Hindlimb muscle (tissue), 1 donor: ENCODE results near the gene PXN. TPM values are rescaled to one million over a fixed set of nuclear protein-coding genes. Genes with fewer than 3 reads are reported as not detected.
"Not testable (repeated sequence)": the region's sequence is repeated elsewhere in the genome, so short reads cannot be mapped to it uniquely, and the experiment has no call there.

Source experiments
- DNase-seq: peaks from one replicate; pipeline ENCODE4 v3.0.0-alpha.2; 2013
- polyA plus RNA-seq: library from polyadenylated mRNA; unstranded; fragments of 120-200 nt; gene quantifications from one replicate; pipeline ENCODE4 v1.2.1, GENCODE V29; 2013; ENCODE audit not compliant: insufficient read length

The PXN gene
- polyA plus RNA-seq, 1 donor: 233 TPM

GRCh38 chr12:120239776-120240494 lies 25.6 kb downstream of the PXN start:
- DNase-seq: no peak

GRCh38 chr12:120238839-120239445 lies 26.6 kb downstream of the PXN start:
- no peak for DNase-seq

- DNase-seq: no peak
These were observed 27.3 kb downstream of the PXN start for GRCh38 chr12:120238217-120238616.

- DNase-seq: peak; percentile 46
These were observed 28.0 kb downstream of the PXN start for GRCh38 chr12:120237360-120238171.

DNA sequence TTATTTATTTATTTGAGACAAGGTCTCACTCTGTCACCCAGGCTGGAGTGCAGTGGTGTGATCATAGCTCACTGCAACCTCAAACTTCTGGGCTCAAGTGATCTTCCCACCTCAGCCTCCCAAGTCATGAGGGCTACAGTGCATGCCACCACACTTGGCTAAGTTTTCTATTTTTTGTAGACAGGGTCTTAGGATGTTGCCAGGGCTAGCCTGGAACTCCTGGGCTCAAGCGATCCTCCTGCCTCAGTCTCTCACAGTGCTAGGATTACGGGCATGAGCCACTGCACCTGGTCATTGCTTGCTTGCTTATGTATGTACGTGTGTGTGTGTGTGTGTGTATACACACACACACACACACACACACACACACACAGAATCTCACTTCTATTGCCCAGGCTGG lies 28.7 kb downstream of the PXN start:
- DNase-seq: not testable (repeated sequence)

DNA sequence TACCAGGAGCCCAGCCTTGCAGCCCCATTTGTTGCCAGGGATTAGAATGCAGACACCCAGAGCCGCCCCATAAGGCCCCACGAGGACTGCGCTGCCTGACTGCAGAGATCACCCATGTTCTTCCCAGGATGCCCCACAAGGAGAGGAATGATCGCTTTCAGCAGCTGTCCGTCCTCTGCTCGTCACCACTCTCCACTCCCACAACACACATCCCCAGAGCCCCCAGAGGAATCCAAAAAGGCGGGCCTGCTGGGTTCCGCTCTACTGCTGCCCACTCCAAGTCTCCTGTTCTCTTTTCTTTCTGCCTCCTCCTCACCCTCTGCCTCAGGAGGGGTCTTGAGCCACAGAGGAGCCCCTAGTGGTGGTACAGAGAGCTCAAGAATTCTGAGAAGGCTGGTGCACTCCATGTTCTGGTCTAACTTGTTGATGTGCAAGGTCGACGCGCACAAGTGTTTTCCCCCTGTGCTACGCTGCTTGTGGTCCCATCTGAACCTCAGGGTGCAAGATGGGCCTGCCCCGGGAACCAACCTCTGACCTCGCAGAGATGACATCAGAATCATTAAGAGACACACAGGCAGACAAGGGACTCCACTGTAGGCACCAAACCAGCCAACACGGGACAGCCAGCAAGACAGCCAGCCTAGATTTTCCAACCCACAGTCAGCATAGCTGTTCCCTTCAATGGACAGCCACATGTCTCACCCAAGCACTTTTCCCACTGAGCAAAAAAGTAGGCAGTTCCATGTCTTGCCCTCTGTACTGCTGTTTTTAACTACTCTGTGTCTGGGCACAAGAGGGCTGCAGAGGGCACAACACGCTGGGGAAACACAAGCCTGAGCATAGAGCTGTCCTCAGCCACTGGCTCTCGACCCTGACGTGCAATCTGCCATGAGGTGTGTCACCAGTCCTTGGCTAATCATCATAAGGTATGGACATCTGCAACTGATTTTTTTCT lies 29.9 kb downstream of the PXN start:
- DNase-seq: no peak

- DNase-seq: peak; percentile 83
These were observed 30.7 kb downstream of the PXN start for GRCh38 chr12:120234643-120235368.

GRCh38 chr12:120231316-120232011 lies 34.1 kb downstream of the PXN start:
- no peak for DNase-seq

- no peak for DNase-seq
These were observed 34.6 kb downstream of the PXN start for GRCh38 chr12:120230974-120231315.

- peak; percentile 58 for DNase-seq
These were observed 35.1 kb downstream of the PXN start for GRCh38 chr12:120230326-120230973.

DNA sequence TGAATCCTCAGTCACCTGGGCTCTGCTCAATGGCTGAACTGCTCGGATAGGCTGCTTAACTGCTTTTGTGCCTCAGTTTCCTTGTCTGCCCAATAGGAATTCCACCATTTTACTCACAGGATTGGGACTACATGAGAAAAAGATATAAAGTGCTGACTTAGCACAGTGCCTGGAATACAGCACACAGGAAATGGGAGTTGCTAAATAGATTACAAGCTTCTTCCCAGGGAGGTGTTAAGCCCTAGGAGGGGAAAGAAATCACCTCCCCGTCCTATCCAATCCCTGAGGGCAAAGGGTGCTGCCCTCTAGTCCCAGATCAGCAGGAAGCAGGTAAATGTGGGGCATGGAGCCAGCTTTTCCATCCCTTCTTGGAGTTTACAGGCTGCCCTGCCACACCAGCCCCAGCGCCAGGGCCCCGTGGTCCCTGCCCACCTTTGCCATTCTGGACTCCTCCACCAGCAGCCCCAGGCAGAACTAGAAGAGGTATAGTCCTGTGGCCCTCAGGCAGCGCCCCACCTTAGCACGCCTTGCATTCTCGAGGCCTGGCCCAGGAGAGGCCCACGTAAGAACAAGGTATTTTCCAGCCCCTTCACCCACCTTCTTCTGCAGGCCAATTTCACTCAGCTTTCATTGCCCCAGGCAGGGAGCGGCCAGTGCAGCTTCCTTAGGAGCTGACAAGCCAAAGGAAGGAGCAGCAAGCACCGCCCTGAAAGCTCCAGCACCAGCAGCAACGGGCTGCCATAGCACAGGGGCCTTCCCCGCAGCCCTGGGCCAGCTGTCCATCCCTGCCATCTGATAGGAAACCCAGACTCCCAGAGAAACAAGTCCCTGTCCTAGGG lies 35.8 kb downstream of the PXN start:
- DNase-seq: no peak

DNA sequence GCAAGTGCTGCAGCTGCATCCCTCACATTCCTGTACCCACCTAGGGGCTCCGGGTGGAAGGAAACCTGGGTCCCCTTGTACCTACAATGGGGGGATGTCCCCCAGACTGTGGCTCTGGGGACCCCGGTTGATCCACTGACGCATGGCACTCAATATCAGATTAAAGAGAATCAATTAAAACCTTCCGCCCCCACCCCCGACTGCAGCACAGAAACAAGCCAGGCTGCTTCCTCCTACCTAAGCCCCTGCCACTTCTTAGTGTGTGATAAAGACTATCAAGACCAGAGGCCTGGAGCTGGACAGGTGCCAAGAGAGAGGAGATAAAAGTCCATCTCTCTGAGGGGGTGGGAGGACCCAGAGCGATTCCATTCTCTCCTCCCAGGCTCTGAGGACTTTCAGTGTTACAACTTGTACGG lies 36.5 kb downstream of the PXN start:
- DNase-seq: no peak

DNA sequence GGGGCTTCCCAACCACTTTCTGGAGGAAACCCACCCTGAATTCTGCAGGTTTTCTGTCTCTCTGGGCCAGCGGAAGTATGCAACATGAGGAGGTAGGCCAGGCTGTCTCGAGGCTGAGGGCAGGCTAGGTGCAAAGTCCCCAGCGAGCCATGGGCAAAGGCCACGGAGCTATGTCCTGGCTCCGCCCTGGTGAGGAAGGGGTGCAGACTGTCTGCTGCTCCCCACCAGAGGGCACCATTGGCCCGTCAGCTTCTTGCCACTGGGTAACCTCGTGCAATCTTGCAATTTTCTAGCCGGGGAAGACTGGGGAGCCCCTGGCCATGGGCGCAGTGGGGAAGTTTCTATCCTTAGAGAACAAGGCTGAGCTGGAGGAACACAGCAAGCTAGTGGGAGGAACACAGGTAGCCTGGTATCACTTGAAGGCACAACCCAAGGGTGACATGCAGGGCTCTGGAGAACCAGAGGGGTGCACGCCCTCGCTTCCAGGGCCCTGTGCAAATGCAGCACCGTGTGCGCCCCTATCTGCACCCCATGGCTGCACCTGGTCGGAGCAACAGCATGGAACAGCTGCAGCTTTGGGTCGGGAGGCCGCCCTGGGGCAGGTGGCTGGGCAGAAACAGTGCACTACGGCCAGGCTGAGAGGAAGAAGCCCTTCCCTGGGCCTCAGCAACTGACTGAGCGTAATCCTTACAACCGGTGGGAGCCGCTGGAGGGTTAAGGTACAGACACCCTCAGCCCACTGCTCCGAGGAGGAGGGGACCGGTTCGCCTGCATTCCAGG lies 37.0 kb downstream of the PXN start:
- peak; percentile 88 for DNase-seq

DNA sequence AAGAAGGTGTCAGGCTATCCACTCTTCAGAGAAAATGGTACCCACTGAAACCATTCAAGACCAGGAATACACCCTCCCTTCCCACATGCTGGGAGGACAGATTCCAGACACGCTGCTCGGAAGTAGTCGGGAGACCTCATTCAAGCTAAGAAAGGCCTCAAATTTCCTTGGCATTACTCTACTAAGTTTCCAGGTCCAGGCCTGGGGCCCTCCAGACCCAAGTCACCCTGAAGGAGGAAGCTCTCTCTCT lies 37.6 kb downstream of the PXN start:
- DNase-seq: no peak

DNA sequence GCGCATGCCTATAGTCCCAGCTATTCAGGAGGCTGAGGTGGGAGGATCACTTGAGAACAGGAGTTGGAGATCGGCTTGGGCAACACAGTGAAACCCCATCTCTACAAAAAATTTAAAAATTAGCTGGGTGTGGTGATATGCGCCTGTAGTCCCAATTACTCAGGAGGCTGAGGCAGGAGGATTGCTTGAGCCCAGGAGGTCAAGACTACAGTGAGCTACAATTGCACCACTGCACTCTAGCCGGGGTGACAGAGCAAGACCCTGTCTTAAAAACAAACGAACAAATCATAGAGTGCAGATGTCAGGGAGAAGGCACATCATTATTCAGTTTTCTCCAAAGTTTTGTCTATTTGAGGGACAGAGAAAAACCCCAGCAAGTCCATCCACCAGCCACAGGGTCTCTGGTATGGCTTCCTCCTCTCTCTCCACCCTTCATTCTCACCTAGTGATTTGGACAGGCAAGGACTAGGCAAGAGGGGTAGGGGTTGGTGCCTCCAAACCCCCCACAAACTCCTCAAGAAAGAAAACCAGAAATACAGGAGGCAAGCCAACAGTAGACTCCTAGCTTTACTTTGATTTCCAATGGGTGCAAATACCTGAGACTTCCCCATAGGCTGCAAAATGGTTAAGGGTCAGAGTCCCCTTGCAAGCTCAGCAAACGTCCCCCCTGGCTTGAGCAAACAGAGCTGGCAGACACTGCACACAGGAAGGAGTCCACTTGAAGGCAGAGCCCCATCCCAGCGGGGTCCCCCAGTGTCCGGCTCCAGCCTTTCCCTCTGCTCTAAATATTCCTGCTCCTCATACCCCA lies 38.1 kb downstream of the PXN start:
- no peak for DNase-seq

DNA sequence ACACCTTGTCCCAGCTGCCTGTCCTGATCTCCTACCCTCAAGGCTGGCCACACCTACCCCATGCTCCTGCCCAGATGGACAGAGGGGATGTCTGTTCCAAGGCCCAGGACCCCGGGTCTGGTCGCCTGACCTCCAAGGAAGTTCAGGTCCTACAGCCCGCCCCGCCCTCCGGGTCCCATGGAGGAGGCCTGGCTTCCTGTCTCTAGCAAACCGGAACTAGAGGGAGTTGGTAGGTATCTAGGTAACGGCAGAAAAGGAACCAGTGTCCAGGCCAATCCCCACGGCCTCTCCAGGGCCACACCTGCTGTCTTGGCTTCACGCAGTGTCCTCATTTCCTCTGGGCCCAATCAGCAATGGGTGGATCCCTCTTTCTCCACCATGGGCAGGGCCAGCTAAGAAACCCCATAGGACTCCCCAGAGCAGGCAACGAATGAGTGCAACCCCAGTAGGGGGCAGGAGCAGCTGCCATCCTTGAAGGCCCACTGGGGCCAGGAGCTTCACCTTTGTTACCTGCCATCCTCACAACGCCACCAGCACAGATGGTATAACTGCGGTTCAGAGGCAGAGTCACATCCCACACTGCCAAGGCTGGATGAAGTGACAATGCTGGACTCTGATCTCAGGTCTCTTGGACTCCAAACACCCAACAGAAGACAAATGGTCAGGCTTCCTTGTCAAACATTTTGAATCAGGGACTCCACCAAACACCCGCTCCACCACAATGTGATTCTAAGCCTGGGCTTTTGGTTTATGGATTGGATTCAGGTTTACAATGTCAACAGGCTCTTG lies 39.5 kb downstream of the PXN start:
- DNase-seq: no peak

DNA sequence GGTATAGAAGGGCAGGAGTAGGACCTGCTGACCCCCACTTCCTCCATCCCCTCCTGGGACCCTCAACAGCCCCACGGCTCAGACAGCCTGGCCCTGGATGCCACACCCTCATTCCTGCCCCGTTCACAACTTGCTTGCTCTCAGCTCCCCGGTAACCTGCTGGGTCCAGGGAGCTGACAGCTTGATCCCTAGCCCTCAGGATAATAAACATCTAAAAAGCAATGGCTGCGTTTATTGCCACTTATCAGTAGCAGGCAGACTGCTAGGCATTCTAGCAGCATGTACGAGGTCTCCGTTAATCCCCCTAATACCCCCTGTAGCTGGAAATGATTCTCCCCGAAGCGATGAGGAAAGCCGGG lies 40.4 kb downstream of the PXN start:
- DNase-seq: no peak
